Measurements from ENCODE around the gene SH3D19.
"Not testable (repeated sequence)": the region's sequence is repeated elsewhere in the genome, so short reads cannot be mapped to it uniquely, and the experiment has no call there.

SH3D19 gene

GRCh38 chr4:151325111-151325948 lies at the start of gene SH3D19:
Gene SH3D19, minus strand, starts transcription at chr4:151325605. Its CDS starts 253 bp downstream, at chr4:151325352.
- no peak for DNase-seq (ENCODE audit: low read depth in 3 of 3)

GRCh38 chr4:151362404-151363164 lies 37.2 kb upstream of the SH3D19 start:
- DNase-seq (ENCODE audit: low read depth in 3 of 3): peak; percentile 59 to 68 (median 66)

- no peak for DNase-seq (ENCODE audit: low read depth in 3 of 3)
These were observed 36.6 kb upstream of the SH3D19 start for GRCh38 chr4:151361966-151362365.

- no peak for DNase-seq (ENCODE audit: low read depth in 3 of 3)
These were observed 35.7 kb upstream of the SH3D19 start for GRCh38 chr4:151361126-151361525.

GRCh38 chr4:151359576-151359975 lies 34.2 kb upstream of the SH3D19 start:
- DNase-seq (ENCODE audit: low read depth in 3 of 3): no peak

GRCh38 chr4:151358266-151358665 lies 32.9 kb upstream of the SH3D19 start:
- no peak for DNase-seq (ENCODE audit: low read depth in 3 of 3)

- no peak for DNase-seq (ENCODE audit: low read depth in 3 of 3)
These were observed 31.1 kb upstream of the SH3D19 start for GRCh38 chr4:151356510-151356909.

- no peak for DNase-seq (ENCODE audit: low read depth in 3 of 3)
These were observed 29.8 kb upstream of the SH3D19 start for GRCh38 chr4:151355155-151355554.

GRCh38 chr4:151347490-151348235 lies 22.3 kb upstream of the SH3D19 start:
- no peak for DNase-seq (ENCODE audit: low read depth in 3 of 3)

GRCh38 chr4:151344948-151345347 lies 19.5 kb upstream of the SH3D19 start:
- DNase-seq (ENCODE audit: low read depth in 3 of 3): no peak

- DNase-seq (ENCODE audit: low read depth in 3 of 3): no peak
These were observed 15.5 kb upstream of the SH3D19 start for GRCh38 chr4:151340751-151341385.

GRCh38 chr4:151339467-151339866 lies 14.1 kb upstream of the SH3D19 start:
- DNase-seq (ENCODE audit: low read depth in 3 of 3): no peak

- DNase-seq (ENCODE audit: low read depth in 3 of 3): no peak
These were observed 6.1 kb upstream of the SH3D19 start for GRCh38 chr4:151331276-151332042.

GRCh38 chr4:151329217-151330007 lies 4.0 kb upstream of the SH3D19 start:
- DNase-seq (ENCODE audit: low read depth in 3 of 3): no peak

GRCh38 chr4:151325949-151326246 lies 493 bp upstream of the SH3D19 start:
- DNase-seq (ENCODE audit: low read depth in 3 of 3): no peak

GRCh38 chr4:151324752-151325110 lies 674 bp downstream of the SH3D19 start:
- DNase-seq (ENCODE audit: low read depth in 3 of 3): no peak

GRCh38 chr4:151324124-151324751 lies 1.2 kb downstream of the SH3D19 start:
- no peak for DNase-seq (ENCODE audit: low read depth in 3 of 3)

- no peak for DNase-seq (ENCODE audit: low read depth in 3 of 3)
These were observed 1.7 kb downstream of the SH3D19 start for GRCh38 chr4:151323667-151324066.

GRCh38 chr4:151322570-151322969 lies 2.8 kb downstream of the SH3D19 start:
- DNase-seq (ENCODE audit: low read depth in 3 of 3): no peak

- DNase-seq (ENCODE audit: low read depth in 3 of 3): not testable (repeated sequence)
These were observed 3.2 kb downstream of the SH3D19 start for GRCh38 chr4:151322161-151322560.

Measured in stimulated activated CD4-positive, alpha-beta T cell treated with anti-CD3 and anti-CD28 coated beads, TNF-alpha, amount 100 ng/mL, for 48 hours (primary cell).